DMS114 treated with DMSO at 0.1 percent for 48 hours (cell line): ENCODE data around the gene IMP3.
"Not testable (repeated sequence)": the region's sequence is repeated elsewhere in the genome, so short reads cannot be mapped to it uniquely, and the experiment has no call there.

Experiments used
- DNase-seq: peaks from one replicate; lab custom pipeline; 2025; ENCODE audit not compliant: unreplicated experiment; lab: John Stamatoyannopoulos, UW

Gene IMP3

DNA sequence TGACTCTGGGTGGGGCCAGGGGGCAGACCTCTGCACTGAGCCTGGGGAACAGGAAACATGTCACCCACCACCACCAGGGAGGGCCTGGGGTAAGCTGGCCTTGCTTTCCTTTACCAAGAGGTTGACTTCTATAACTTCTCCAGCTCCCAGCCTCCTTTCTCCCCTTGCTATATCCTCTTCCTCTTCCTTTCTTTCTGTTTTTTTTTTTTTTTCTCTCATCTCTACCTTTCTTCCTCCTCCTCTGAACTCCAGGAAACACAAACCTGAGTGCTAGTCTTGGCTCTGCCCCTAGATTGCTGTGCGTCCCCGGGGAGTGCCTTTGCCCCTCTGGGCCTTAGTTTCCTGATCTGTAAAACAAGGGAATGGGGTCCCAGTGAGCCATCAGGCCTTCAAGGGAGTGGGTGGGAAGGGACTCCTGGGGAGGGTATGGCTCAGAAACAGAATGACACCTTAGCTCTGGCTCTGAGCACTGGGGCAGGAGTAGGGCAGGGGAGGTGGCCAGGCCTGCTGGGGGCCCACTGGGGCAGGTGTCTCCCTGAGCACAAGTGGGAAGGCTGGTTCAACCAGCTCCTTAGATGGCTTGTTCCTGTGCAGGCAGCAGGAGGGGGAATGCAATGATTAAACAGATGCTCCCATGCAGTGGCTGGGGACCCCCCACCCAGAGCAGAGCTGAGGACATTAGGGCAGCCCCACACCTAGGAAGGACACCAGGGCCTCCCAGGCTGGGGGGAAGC, 12.0 kb upstream of the IMP3 start:
- no peak for DNase-seq

DNA sequence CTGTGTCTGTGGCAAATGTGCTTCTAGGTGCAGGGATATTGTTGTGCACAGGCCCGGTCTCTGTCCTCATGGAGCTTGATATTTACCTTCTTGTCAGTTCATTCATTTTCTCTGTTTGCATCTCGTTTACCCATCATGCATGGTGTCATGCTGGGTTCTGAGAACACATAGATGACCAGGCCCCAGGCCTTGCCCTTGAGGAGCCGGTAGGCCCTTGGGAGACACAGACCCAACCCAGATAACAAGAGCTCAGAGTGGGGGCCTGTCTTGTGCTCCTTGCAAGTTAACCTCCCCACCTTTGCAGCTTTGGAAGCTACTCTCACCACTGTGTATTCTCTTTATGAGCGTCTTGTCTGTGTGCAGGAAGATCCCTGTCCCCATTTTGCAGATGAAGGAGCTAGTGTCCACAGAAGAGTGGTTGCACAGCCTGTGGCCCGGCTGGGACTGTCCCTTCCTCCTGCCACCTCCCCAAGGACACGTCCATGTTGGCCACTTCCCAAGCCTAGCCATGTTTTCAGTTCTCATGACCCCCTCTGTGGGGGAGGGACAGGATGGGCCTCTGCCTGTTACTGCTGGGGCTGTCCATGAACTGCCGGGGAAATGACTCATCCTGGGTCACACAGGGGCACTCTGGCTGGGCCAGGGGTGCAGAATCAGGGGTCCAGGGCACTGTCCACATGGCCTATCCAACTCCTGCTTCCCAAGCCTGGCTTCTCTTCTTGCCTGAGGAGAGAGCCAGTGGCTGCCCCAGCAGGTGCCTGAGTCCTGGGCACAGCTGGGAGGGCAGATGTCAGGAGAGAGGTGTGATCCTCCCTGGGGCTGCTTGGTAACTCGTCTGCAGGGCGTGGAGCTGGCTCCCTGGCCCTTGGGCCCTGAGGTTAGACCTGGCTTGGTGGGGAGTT, 11.1 kb upstream of the IMP3 start:
- no peak for DNase-seq

DNA sequence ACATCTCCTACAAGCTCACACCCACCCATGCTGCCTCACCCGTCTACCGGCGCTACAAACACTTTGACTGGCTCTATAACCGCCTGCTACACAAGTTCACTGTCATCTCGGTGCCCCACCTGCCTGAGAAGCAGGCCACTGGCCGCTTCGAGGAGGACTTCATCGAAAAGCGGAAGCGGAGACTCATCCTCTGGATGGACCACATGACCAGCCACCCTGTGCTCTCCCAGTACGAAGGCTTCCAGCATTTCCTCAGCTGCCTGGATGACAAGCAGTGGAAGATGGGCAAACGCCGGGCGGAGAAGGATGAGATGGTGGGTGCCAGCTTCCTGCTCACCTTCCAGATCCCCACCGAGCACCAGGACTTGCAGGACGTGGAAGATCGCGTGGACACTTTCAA, 9.8 kb upstream of the IMP3 start:
- no peak for DNase-seq

DNA sequence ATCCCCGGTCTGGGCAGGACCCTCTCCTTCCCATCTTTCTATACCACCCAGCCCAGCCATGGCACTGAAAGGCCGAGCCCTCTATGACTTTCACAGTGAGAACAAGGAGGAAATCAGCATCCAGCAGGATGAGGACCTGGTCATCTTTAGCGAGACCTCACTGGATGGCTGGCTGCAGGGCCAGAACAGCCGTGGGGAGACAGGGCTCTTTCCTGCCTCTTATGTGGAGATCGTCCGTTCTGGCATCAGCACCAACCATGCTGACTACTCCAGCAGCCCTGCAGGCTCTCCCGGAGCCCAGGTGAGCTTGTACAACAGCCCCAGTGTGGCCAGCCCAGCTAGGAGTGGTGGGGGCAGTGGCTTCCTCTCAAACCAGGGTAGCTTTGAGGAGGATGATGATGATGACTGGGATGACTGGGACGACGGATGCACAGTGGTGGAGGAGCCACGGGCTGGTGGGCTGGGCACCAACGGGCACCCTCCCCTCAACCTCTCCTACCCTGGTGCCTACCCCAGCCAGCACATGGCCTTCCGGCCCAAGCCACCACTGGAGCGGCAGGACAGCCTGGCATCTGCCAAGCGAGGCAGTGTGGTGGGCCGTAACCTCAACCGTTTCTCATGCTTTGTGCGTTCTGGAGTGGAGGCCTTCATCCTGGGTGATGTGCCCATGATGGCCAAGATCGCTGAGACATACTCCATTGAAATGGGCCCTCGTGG, 9.2 kb upstream of the IMP3 start:
- no peak for DNase-seq

DNA sequence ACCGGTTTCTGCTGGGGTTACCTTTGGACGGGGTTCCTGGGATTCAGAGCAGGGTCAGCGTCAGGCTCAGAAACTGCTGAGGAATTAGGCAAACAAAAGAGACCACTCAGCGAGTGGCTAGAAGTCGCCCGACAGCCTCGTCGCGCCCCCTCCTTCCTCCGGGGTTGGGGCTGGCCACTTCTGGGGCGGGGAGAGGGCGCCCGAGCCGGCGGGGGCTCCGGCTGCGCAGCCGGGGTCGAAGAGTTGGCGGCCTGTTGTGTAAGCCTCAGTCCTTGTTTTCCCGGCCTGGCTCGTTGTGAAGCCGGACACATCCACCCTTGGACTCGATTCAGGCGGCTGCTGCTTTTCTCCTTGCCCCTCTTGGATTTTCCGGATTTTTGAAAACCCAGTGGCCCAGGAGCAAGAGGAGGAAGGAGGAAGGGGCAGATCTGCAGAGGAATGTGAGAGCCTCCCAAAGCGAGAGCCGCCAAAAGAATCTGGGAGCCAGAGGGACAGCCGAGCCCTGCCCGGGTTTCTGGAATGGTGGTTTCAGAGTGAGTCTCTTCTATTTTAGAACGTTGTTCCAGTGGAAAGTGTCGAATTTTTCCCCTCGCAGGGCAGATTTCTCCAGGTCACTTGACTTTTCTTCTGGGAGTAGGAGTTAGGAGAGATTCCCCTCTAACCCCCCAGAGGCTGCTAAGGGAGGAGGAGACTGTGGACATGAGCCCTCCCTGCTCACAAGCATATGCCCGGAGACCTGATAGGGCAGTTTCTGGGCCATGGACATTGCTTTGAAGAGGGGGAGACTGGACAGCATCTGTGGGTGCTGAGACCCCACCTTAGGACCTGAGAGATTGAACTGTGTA, 8.4 kb upstream of the IMP3 start:
- DNase-seq: no peak

DNA sequence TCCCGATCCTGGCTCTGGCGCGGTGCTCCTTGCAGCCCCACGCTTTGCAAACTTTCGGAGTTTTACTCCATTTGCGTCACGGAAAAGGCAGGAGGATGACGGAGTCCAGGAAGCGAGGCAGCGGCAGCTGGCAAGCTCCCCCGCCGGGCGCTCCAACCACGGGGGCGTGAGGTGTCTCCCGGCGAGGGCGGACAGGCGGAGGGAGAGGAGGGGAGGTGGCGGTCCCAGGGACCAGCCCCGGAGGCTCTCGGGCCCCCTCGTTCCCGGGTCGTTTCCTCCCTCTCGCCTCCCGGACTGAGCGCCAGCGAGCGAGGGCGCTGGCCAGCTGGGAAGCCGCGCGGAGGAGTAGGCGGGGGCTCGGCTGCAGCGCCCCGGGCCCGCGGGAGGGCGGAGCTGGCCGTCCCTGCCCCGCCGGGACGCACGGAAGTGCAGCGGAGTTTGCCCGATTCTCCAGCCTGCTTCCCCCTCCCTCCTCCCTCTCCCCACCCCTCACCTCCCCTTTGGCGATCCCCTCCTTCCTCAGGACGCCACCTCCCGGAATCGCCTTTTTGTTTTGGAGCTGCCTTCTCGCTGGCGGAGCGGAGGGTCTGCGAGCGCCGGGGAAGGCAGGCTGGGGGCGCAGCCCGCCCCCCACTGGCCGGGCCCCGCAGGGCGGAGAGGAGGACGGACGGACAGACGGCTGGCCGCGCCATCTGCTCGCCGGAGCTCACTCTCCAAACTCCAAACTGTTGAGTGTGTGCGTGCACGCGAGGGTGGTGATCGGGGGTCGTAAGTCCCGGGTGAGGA, 7.5 kb upstream of the IMP3 start, which contains the start of gene SNX33:
Gene SNX33 (plus strand): TSS at position 543 of the 786 bp plus-strand sequence. CDS start 1,191 bp downstream, outside the sequence.
- DNase-seq: peak; percentile 61

DNA sequence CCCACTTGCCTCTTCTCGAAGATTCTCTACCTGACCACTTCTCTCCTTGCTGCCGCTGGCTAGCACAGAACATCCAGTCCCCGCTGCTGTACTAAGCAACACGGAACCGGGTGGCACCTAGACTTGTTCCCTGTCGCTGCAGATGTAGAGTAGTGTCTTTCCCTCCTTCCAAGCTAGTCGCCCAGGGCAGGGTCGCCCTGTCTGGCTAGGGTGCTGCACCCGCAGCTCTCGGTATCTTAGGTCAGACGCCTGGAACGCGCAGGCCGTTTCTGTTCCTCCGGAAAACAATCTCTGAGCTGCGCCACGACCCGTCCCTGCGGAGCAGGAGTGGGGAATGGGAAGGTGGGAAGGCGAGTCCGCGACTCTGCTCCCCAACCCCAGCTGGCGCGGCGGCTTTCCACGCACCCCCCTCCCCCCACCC, 6.9 kb upstream of the IMP3 start:
- no peak for DNase-seq

DNA sequence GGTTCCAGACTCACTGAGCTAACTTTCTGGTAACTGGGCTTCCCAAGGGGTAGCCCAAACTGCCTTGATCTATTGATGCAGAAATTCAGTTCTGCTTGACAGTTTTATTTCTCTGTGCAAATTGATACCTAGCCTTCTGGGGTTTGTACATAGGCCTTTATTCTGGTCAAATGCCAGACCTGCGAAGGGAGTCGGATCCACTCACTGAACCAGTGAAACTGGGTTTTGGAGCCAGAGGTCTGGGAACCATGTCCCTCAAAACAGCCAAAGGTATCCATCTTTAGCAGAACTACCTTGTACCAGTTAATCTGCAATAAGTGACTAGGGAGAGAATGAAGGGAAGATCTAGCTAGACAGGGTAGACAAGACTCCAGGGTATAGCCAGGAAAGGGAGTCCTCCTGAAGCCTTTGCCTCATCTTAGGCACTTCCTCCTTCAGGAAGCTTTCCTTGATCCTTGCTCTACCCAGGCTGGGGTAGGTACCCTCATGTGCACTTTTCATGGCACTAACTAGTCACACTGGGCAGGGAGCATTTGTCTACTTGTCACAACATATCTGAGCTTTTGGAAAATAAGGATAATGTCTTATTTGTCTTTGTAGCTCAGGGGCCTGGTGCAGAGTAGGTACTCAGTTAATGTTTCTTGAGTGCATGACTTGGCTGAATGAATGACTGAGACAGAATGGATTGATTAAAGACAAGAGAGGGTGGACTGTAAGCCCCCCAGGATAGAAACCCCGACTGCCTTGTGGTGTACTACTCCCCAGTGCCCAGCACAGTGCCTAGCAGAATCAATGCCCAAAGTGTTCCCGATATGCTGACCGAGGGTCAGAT, 6.3 kb upstream of the IMP3 start:
- no peak for DNase-seq

DNA sequence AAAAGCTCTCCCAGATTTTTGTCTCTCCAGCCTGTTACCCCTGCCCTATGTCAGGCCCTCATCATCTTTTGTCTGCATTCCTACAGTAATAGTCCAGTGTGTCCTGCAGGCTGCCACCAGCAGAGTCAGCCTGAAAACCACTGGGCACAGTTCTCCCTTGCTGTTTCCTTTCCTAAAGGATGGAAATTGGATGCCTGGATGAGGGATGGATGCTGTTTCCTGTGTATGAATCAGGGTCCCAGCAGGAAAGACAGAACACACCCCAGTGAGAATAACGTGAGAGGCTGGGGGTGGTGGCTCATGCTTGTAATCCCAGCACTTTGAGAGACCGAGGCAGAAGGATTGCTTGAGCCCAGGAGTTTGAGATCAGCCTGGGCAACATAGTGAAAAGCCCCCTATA, 4.4 kb upstream of the IMP3 start:
- DNase-seq: no peak

DNA sequence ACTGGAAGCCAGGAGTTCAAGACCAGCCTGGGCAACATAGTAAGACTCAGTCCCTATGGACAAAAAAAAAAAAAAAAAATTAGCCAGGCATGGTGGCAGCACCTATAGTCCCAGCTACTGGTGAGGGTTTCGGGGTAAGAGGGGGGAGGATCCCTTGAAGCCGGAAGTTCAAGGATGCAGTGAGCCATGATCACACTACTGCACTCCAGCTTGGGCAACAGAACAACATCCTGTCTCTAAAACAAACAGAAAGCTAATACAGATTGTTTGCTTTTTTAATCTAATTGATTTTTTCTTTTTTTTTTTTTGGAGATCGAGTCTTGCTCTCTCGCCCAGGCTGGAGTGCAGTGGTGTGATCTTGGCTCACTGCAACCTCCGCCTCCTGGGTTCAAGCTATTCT, 1.6 kb upstream of the IMP3 start:
- no peak for DNase-seq

DNA sequence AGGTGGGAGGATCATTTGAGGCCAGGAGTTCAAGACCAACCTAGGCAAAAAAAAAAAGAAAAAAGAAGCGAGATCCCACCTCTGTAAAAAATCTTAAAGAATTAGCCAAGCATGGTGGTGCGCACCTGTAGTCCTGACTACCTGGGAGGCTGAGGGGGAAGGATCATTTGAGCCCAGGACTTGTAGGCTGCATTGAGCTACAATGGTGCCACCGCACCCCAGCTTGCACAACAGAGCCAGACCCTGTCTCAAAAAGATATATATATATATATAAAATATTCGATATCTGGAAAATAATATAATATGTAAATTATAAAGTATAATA, 1.1 kb upstream of the IMP3 start:
- no peak for DNase-seq

DNA sequence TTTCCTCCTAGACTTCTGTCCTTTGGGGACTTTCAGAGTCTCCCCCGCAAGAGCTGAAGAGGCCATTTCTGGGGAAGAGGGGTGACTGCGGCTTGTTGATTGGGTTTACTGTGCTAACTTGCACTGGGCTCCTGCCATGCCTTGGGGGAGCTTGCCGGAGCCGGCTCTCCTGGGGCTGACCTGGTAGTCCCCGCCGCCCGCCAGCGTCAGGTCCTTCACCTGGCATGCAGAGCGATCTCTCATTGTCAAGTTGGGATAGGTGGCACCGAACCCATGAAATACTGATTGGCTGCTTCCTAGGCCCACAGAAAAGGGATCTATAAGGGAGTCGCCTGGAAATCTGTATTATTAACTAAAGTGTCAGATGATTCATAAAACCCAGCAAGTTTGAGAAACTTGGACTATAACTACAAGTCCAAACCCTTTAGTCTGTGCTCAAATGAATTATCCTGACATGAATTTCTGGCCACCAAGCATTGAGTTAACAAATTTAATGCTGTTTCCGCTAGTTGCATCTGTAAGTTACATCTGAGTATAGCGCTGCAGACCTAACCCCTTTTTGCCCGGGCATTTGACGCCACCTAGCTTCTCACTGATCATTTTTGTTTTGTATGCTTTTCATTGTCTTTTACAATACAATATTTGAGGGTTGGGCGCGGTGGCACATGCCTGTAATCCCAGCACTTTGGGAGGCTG, 607 bp upstream of the IMP3 start:
- DNase-seq: peak; percentile 78

DNA sequence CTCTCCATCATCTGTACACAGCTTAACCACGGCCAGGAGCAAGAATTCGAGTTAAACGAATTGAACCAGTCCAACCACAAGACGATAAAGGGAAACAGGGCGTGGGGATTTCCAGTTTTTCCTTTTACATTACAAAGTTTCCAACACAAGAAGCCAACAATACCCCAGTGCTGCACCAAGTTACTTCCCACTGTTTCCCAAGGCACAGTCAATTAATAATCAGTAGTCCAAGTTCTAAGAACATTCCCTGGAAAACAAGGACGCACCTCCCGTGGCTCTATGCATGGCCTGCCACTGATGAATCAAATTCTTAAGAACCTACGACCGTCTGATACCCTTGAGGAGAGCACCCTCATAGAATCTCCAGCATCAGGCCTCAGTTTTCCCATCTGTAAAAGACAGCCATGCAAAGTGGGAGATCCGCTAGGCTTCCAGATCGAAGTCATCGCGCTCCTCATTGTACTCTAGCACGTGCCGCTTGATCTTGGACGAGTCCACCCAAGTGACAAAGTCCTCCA, 774 bp downstream of the IMP3 start:
- DNase-seq: peak; percentile 33

DNA sequence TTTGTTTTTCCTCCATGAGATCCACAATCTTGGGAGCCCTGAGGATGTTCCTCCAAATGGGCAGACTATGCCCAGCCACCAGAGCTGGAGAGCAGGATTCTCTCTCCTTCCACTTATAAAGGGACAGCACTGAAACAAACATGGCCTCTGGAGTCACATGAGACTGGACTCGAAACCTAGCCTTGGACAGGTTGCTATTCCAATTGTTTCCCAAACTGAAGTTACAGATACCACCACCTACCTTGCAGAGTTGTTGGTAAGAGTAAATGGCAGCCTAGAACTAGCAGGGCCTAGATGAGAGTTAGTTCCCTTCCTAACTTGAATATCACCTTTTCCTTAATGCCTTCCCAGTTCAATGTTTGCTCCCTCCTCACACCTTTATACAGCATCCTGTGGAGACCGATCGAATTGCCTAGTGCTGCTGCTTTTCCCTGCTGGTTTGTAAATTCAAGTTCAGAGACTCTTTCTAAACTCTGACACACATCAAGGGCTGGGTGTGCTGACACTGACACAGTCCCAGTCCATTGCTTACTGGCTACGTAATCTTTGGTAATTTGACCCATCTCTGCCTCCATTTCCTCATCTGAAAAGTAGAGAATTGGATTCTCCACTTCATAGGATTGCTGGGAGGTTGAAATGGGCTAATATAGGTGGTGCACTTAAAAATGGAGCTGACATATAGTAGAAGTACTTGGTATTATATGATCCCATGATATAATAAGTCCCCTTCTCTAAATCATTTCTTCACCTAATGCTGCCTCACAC, 2.6 kb downstream of the IMP3 start:
- no peak for DNase-seq

DNA sequence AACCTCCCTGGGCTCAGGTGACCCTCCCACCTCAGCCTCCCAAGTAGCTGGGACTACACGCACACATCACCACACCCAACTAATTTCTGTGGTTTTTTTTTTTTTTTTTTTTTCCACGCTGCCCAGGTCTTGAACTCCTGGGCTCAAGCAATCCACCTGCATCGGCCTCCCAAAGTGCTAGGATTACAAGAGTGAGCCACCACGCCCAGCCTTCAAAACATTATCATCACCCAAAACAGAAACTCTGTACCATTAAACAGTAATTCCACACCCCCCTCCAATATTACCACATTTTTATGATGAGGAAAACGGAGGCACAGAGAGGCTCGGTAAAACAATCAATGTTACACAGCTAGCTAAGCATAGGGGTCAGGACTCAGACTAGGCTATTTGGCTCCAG, 4.0 kb downstream of the IMP3 start:
- no peak for DNase-seq

DNA sequence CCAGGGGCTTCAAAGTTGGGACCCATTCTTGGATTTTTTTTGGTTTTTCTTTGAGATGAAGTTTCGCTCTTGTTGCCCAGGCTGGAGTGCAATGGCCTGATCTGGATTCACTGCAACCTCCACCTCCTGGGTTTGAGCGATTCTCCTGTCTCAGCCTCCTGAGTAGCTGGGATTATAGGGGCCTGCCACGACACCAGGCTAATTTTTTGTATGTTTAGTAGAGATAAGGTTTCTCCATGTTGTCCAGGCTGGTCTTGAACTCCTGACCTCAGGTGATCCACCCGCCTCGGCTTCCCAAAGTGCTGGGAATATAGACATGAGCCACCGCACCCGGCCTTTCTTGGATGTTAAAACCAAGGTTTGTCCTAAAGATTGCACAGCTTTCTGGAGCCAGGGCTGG, 6.1 kb downstream of the IMP3 start:
- DNase-seq: not testable (repeated sequence)

DNA sequence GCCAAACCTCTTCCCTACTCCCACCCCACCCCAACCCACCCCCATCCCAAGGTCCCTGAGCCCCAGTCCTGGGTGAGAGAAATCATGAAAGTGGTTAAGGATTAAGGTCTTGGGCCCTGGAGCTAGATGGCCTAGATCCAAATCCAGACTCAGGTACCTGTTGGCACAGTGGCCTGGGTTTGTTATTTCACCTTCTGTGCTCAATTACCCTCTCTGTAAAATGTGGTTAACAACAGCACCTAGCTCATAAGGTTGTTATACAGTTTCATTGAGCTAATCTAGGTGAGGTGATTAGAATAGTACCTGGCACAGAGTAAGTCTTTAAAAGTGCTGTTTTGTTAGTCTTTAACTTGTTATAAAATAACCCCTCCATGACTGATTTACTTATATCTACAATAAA, 8.1 kb downstream of the IMP3 start:
- DNase-seq: no peak
